HEK293 (cell line): ENCODE data around the gene AKIP1.

ENCODE experiments used
- BCL11B ChIP-seq: fragments of 450-650 bp; formaldehyde crosslinking; IDR thresholded peaks from 2 replicates; pipeline ENCODE4 v1.5.1; 2016; ENCODE audit warnings: low read depth, missing biosample characterization, missing genetic modification characterization
- GFI1B ChIP-seq: fragments of 450-650 bp; formaldehyde crosslinking; IDR thresholded peaks from 2 replicates; pipeline ENCODE4 v1.5.1; 2016; ENCODE audit warnings: missing biosample characterization, missing genetic modification characterization
- MYNN ChIP-seq: fragments of 450-650 bp; formaldehyde crosslinking; IDR thresholded peaks from 2 replicates; pipeline ENCODE4 v1.5.1; 2016; ENCODE audit warnings: missing biosample characterization, missing genetic modification characterization, borderline replicate concordance
- PRDM10 ChIP-seq: fragments of 450-650 bp; formaldehyde crosslinking; IDR thresholded peaks from 2 replicates; pipeline ENCODE4 v1.5.1; 2016; ENCODE audit warnings: missing biosample characterization, missing genetic modification characterization
- SALL2 ChIP-seq: fragments of 450-650 bp; formaldehyde crosslinking; IDR thresholded peaks from 2 replicates; pipeline ENCODE4 v1.5.0; 2017; ENCODE audit warnings: missing biosample characterization, mild to moderate bottlenecking, missing genetic modification characterization, borderline replicate concordance
- ZBTB11 ChIP-seq: fragments of 450-650 bp; formaldehyde crosslinking; conservative IDR thresholded peaks from 2 replicates; pipeline ENCODE4 v1.5.1; 2016; ENCODE audit warnings: low read depth, missing biosample characterization, missing genetic modification characterization
- ZEB2 ChIP-seq: fragments of 450-650 bp; formaldehyde crosslinking; IDR thresholded peaks from 2 replicates; pipeline ENCODE4 v1.5.1; 2016; ENCODE audit warnings: missing biosample characterization, missing genetic modification characterization
- ZNF121 ChIP-seq: fragments of 450-650 bp; formaldehyde crosslinking; IDR thresholded peaks from 2 replicates; pipeline ENCODE4 v1.5.1; 2016; ENCODE audit warnings: missing biosample characterization, missing genetic modification characterization
- ZNF133 ChIP-seq: fragments of 450-650 bp; formaldehyde crosslinking; IDR thresholded peaks from 2 replicates; pipeline ENCODE4 v1.5.1; 2016; ENCODE audit warnings: missing biosample characterization, missing genetic modification characterization
- ZNF146 ChIP-seq: fragments of 450-650 bp; formaldehyde crosslinking; IDR thresholded peaks from 2 replicates; pipeline ENCODE4 v1.5.1; 2016; ENCODE audit warnings: missing biosample characterization, missing genetic modification characterization
- ZNF155 ChIP-seq: fragments of 450-650 bp; formaldehyde crosslinking; IDR thresholded peaks from 2 replicates; pipeline ENCODE4 v1.5.1; 2016; ENCODE audit warnings: missing biosample characterization, missing genetic modification characterization
- ZNF202 ChIP-seq: fragments of 450-650 bp; formaldehyde crosslinking; IDR thresholded peaks from 2 replicates; pipeline ENCODE4 v1.5.1; 2016; ENCODE audit warnings: missing biosample characterization, missing genetic modification characterization, borderline replicate concordance
- ZNF391 ChIP-seq: fragments of 450-650 bp; formaldehyde crosslinking; IDR thresholded peaks from 2 replicates; pipeline ENCODE4 v1.5.1; 2016; ENCODE audit warnings: low read depth, missing biosample characterization, missing genetic modification characterization, borderline replicate concordance
- ZNF426 ChIP-seq: fragments of 450-650 bp; formaldehyde crosslinking; IDR thresholded peaks from 2 replicates; pipeline ENCODE4 v1.5.1; 2017; ENCODE audit warnings: missing biosample characterization, missing genetic modification characterization, mild to moderate bottlenecking, inconsistent platforms, moderate library complexity
- ZNF501 ChIP-seq: fragments of 450-650 bp; formaldehyde crosslinking; IDR thresholded peaks from 2 replicates; pipeline ENCODE4 v1.5.1; 2016; ENCODE audit warnings: missing biosample characterization, missing genetic modification characterization
- ZNF529 ChIP-seq: fragments of 450-650 bp; formaldehyde crosslinking; IDR thresholded peaks from 2 replicates; pipeline ENCODE4 v1.5.1; 2017; ENCODE audit warnings: missing genetic modification characterization, missing biosample characterization; ENCODE audit not compliant: insufficient replicate concordance
- ZNF555 ChIP-seq: fragments of 450-650 bp; formaldehyde crosslinking; conservative IDR thresholded peaks from 2 replicates; pipeline ENCODE4 v1.5.1; 2017; ENCODE audit warnings: missing biosample characterization, mild to moderate bottlenecking, missing genetic modification characterization, inconsistent platforms
- ZNF610 ChIP-seq: fragments of 450-650 bp; formaldehyde crosslinking; IDR thresholded peaks from 2 replicates; pipeline ENCODE4 v1.5.1; 2016; ENCODE audit warnings: missing biosample characterization, missing genetic modification characterization, borderline replicate concordance
- ZNF658 ChIP-seq: fragments of 450-650 bp; formaldehyde crosslinking; IDR thresholded peaks from 2 replicates; pipeline ENCODE4; 2016; ENCODE audit warnings: missing biosample characterization, missing genetic modification characterization
- ZNF768 ChIP-seq: fragments of 450-650 bp; formaldehyde crosslinking; IDR thresholded peaks from 2 replicates; pipeline ENCODE4 v1.5.1; 2018; ENCODE audit warnings: missing biosample characterization, mild to moderate bottlenecking, missing genetic modification characterization
- ZNF837 ChIP-seq: fragments of 450-650 bp; formaldehyde crosslinking; IDR thresholded peaks from 2 replicates; pipeline ENCODE4 v1.5.1; 2016; ENCODE audit warnings: missing biosample characterization, missing genetic modification characterization
- TF ChIP-seq, protein P1 (sequence below): fragments of 450-650 bp; formaldehyde crosslinking; IDR thresholded peaks from 2 replicates; pipeline ENCODE4 v1.5.1; 2017; ENCODE audit warnings: missing biosample characterization, missing genetic modification characterization
- TF ChIP-seq, protein P2 (sequence below): fragments of 450-650 bp; formaldehyde crosslinking; IDR thresholded peaks from 2 replicates; pipeline ENCODE4 v1.5.1; 2016; ENCODE audit warnings: missing biosample characterization, missing genetic modification characterization
- TF ChIP-seq, protein P3 (sequence below): fragments of 450-650 bp; formaldehyde crosslinking; IDR thresholded peaks from 2 replicates; pipeline ENCODE4 v1.5.1; 2016; ENCODE audit warnings: missing biosample characterization, missing genetic modification characterization

The AKIP1 gene

GRCh38 chr11:8911029-8911823 lies at the start of gene AKIP1 (continued):
- TF ChIP-seq ZNF121 (no peak), ZNF768 (tag by site-specific recombination) (no peak), ZEB2 (0 out of 2 replicates have a peak, but pooled peaks have one; percentile 40), PRDM10 (tag by site-specific recombination) (peak; percentile 92), GFI1B (tag by site-specific recombination) (no peak), ZNF501 (tag by site-specific recombination) (peak; percentile 69), BCL11B (tag by site-specific recombination) (no peak), ZNF610 (tag by site-specific recombination) (no peak), ZNF837 (tag by site-specific recombination) (no peak), ZNF202 (tag by site-specific recombination) (no peak), ZNF391 (tag by site-specific recombination) (0 out of 2 replicates have a peak, but pooled peaks have one; percentile 28), ZNF658 (tag by site-specific recombination) (no peak), ZNF529 (tag by site-specific recombination) (no peak), ZNF133 (no peak), ZNF555 (no peak), ZNF155 (tag by site-specific recombination) (no peak), MYNN (tag by site-specific recombination) (no peak), ZBTB11 (peak; percentile 64), SALL2 (tag by site-specific recombination) (no peak), ZNF426 (tag by site-specific recombination) (no peak), ZNF146 (tag by site-specific recombination) (no peak)
- TF ChIP-seq, protein P1, sequence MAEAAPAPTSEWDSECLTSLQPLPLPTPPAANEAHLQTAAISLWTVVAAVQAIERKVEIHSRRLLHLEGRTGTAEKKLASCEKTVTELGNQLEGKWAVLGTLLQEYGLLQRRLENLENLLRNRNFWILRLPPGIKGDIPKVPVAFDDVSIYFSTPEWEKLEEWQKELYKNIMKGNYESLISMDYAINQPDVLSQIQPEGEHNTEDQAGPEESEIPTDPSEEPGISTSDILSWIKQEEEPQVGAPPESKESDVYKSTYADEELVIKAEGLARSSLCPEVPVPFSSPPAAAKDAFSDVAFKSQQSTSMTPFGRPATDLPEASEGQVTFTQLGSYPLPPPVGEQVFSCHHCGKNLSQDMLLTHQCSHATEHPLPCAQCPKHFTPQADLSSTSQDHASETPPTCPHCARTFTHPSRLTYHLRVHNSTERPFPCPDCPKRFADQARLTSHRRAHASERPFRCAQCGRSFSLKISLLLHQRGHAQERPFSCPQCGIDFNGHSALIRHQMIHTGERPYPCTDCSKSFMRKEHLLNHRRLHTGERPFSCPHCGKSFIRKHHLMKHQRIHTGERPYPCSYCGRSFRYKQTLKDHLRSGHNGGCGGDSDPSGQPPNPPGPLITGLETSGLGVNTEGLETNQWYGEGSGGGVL (tag by site-specific recombination): peak; percentile 84
- TF ChIP-seq, protein P2, sequence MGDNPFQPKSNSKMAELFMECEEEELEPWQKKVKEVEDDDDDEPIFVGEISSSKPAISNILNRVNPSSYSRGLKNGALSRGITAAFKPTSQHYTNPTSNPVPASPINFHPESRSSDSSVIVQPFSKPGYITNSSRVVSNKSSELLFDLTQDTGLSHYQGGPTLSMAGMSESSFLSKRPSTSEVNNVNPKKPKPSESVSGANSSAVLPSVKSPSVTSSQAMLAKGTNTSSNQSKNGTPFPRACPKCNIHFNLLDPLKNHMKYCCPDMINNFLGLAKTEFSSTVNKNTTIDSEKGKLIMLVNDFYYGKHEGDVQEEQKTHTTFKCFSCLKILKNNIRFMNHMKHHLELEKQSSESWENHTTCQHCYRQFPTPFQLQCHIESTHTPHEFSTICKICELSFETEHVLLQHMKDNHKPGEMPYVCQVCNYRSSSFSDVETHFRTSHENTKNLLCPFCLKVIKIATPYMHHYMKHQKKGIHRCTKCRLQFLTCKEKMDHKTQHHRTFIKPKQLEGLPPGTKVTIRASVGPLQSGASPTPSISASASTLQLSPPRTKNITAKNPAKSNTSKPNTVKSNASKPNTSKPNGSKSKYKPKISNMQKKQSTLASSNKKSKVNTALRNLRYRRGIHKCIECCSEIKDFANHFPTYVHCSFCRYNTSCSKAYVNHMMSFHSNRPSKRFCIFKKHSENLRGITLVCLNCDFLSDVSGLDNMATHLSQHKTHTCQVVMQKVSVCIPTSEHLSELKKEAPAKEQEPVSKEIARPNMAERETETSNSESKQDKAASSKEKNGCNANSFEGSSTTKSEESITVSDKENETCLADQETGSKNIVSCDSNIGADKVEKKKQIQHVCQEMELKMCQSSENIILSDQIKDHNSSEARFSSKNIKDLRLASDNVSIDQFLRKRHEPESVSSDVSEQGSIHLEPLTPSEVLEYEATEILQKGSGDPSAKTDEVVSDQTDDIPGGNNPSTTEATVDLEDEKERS (tag by site-specific recombination): no peak
- TF ChIP-seq, protein P3, sequence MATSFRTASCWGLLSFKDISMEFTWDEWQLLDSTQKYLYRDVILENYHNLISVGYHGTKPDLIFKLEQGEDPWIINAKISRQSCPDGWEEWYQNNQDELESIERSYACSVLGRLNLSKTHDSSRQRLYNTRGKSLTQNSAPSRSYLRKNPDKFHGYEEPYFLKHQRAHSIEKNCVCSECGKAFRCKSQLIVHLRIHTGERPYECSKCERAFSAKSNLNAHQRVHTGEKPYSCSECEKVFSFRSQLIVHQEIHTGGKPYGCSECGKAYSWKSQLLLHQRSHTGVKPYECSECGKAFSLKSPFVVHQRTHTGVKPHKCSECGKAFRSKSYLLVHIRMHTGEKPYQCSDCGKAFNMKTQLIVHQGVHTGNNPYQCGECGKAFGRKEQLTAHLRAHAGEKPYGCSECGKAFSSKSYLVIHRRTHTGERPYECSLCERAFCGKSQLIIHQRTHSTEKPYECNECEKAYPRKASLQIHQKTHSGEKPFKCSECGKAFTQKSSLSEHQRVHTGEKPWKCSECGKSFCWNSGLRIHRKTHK (tag by site-specific recombination): no peak
